ENCODE measurements around the gene GPR15LG. TPM values are rescaled to one million over a fixed set of nuclear protein-coding genes. Genes with fewer than 3 reads are reported as not detected.

Gene GPR15LG
- total RNA-seq, 1 donor = not detected

- no peak overlapping the region for H3K4me3 ChIP-seq (ENCODE audit: low read depth, low read length)
- no peak for DNase-seq (ENCODE audit: low read depth)
- no peak for TF ChIP-seq CTCF (IDR thresholded peaks at IDR 0.05; ENCODE audit: insufficient read depth, low read length)
These were observed 17.5 kb downstream of the GPR15LG start for GRCh38 chr10:84191106-84191505.

GRCh38 chr10:84193327-84193726 lies 19.7 kb downstream of the GPR15LG start:
- DNase-seq (ENCODE audit: low read depth) = no peak
- no peak overlapping the region for H3K4me3 ChIP-seq (ENCODE audit: low read depth, low read length)
- no peak for TF ChIP-seq CTCF (IDR thresholded peaks at IDR 0.05; ENCODE audit: insufficient read depth, low read length)

- no peak overlapping the region for H3K4me3 ChIP-seq (ENCODE audit: low read depth, low read length)
- TF ChIP-seq CTCF (IDR thresholded peaks at IDR 0.05; ENCODE audit: insufficient read depth, low read length) = no peak
- peak; percentile 2 for DNase-seq (ENCODE audit: low read depth)
These were observed 20.3 kb downstream of the GPR15LG start for GRCh38 chr10:84193846-84194423.

- no peak for DNase-seq (ENCODE audit: low read depth)
These were observed 20.9 kb downstream of the GPR15LG start, which contains the start of gene CDHR1 for GRCh38 chr10:84194424-84195043. CDHR1 (plus strand) TSS chr10:84194537; CDS start chr10:84194761, 224 bp downstream.

GRCh38 chr10:84195044-84195830 lies 21.6 kb downstream of the GPR15LG start:
- H3K4me3 ChIP-seq (ENCODE audit: low read depth, low read length) = no peak overlapping the region
- TF ChIP-seq CTCF (IDR thresholded peaks at IDR 0.05; ENCODE audit: insufficient read depth, low read length) = no peak
- no peak for DNase-seq (ENCODE audit: low read depth)

More at GRCh38 chr10:84194424-84195043, 20.9 kb downstream of the GPR15LG start, which contains the start of gene CDHR1:
- no peak for TF ChIP-seq CTCF (IDR thresholded peaks at IDR 0.05; ENCODE audit: insufficient read depth, low read length)
- no peak within 1 kb of the TSS for H3K4me3 ChIP-seq (ENCODE audit: low read depth, low read length)

GRCh38 chr10:84196083-84196482 lies 22.5 kb downstream of the GPR15LG start:
- H3K4me3 ChIP-seq (ENCODE audit: low read depth, low read length) = no peak overlapping the region
- no peak for DNase-seq (ENCODE audit: low read depth)
- no peak for TF ChIP-seq CTCF (IDR thresholded peaks at IDR 0.05; ENCODE audit: insufficient read depth, low read length)

Data from fibroblast of the aortic adventitia (primary cell).